Prostate gland (tissue), 2 donors: Measurements from ENCODE around the gene IER3.

Experiments used
- CTCF ChIP-seq, 4 experiments: fragments of 200-600 bp in 2 of 4; fragments of 450-650 bp in 2 of 4; sonication (generic) in 2 of 4; IDR thresholded peaks; 1 replicate in 3 of 4; 2 replicates in 1 of 4; pipeline ENCODE4 v1.5.1; 2016 to 2019; ENCODE audit warnings: antibody characterized with exemption in 4 of 4, mild to moderate bottlenecking in 2 of 4, moderate library complexity in 2 of 4
- POLR2A ChIP-seq: fragments of 450-650 bp; IDR thresholded peaks from one replicate; pipeline ENCODE4 v1.6.1; 2016; ENCODE audit warnings: antibody characterized with exemption, mild to moderate bottlenecking
- POLR2AphosphoS5 ChIP-seq: sonication (generic); formaldehyde crosslinking; IDR thresholded peaks from one replicate; pipeline ENCODE4 v1.6.1; 2017; ENCODE audit warnings: antibody characterized with exemption

DNA sequence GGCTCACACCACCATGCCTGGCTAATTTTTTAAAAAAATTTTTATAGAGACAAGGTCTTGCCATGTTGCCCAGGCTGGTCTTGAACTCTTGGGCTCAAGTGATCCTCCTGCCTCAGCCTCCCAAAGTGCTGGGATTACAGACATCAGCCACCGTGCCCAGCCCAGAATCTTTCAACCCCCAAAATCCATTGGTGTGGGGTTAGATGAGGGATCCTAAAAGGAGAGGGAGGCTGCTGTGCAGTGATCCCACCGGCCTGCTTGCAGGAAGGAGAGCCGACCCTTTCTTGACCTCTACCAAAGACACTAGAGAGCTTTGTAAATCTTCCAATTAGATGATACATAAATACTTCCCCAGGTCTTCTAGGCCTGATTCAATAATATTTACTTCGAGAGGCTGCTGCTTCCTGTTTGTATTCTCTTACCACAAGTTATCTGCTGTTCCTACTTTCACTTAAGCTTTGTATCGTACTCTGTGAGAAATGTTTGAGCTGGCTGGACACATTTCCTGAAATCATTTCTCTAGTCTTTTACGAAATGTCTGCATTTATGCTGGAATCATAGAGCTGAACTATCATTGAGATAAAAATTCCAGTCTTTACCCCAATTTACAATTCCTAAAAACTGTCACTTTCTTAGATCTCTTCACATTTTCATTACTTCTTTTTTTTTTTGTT lies 49.3 kb upstream of the IER3 start:
- TF ChIP-seq CTCF (IDR thresholded peaks at IDR 0.05) (no peak), POLR2AphosphoS5 (peak; percentile 8), POLR2A (no peak)
